Stromal cell of bone marrow (primary cell): ENCODE results near the gene LIMS1.
"Not testable (repeated sequence)": the region's sequence is repeated elsewhere in the genome, so short reads cannot be mapped to it uniquely, and the experiment has no call there.

Experiments
- DNase-seq: peaks from one replicate; pipeline ENCODE4 v3.0.0-alpha.2; 2012; ENCODE audit warnings: low read depth

LIMS1 gene, protein sequence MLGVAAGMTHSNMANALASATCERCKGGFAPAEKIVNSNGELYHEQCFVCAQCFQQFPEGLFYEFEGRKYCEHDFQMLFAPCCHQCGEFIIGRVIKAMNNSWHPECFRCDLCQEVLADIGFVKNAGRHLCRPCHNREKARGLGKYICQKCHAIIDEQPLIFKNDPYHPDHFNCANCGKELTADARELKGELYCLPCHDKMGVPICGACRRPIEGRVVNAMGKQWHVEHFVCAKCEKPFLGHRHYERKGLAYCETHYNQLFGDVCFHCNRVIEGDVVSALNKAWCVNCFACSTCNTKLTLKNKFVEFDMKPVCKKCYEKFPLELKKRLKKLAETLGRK

DNA sequence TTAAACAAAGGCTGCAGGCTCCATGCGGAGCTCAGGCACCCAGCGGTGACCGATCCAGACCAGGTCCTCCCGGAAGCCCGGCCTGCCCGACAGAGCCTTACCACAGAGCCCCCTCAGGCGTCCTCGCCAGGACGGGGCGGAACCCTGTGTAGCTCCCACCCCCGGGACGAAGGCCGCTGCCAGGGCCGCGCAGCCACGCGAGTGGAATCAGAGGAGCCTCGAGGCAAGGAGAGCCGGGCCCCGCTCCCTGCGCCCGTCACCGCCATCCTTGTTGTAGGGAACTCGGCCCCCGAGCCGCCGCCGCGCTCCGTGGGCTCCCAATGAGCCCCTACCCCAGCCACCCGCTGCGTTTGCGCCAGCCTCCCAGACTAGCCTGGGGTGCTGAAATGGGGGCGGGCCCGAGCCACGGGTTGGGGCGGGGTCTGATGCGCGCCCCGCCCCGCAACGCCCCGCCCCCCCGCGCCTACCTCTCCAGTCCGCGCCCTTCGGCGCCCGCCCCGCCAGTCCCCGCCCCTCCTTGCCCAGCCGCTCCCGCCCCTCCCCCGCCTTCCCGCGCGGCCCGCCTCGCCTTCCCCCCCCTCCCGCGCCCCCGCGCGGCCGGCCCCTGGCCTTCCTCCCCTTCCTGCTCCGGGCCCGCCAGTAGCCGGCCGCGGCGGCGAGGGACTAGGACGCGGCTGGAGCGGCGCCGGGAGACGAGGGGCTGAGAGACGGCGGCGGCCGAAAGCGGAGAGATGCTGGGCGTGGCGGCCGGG is at the start of gene LIMS1:
TSS of gene LIMS1 (plus strand) at position 639 of the 752 bp plus-strand sequence. CDS start at position 732, 93 bp downstream.
- peak; percentile 73 for DNase-seq

DNA sequence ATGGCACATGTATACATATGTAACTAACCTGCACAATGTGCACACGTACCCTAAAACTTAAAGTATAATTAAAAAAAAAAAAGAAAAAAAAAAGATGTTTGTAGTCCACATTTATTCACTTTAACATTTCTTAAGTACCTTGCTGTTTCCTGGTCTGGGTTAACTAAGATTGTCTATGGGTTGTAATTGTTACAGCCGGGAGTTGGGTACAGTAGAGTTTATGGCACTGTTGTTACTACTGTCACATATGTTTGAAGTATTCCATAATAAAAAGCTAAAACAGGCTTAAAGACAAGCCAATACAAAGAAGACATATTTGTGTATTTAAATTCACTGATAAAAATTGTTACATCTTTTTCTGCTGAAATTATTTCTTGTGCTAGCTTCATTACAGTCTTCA is 49.0 kb upstream of the LIMS1 start:
- no peak for DNase-seq

DNA sequence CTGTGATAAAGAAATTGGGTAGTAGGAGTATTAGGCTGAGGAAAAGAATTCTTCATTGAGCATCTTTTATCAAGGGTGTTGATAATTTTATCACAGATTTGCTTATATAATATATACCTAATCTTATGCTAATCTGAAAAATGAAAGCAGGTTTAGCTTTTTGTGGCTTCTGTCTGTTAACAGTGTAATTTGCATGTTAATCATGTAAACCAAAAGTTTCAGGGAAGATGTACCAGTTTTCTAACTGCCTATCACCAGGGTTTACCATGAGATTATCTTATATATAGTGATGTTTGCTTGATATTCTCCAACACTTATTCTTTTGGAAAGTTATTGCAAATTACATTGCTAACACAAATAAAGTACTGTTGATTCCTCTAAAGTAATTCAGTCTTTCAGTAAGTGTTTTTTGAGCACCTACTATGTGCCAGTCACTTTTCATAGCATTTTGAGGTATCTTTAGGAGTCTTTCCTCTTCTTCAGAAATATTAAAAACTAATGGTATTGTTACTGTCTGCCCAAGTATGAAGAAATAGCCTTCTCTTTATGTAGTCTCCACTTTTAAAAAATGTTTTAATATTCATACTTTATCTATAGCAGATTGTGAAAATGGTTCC is 43.7 kb upstream of the LIMS1 start:
- DNase-seq, result no peak

DNA sequence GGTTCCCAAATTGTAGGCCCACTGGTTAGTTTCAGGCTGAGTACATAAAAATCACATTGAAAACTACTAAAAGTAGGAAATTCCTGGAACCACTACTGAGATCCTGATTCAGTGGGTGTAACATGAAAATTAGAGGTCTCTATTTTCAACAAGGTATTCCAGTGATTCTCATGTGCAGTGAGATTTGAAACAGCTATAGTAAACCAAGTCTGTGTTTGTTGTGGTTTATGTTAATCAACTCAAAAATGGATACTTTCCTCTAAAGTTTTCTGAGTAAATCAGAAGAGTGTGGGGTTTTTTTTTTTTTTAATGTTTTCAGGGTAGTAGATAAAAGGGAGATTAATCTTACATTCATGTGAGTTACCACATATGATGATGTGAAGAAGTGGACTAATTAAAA is 42.4 kb upstream of the LIMS1 start:
- no peak for DNase-seq

DNA sequence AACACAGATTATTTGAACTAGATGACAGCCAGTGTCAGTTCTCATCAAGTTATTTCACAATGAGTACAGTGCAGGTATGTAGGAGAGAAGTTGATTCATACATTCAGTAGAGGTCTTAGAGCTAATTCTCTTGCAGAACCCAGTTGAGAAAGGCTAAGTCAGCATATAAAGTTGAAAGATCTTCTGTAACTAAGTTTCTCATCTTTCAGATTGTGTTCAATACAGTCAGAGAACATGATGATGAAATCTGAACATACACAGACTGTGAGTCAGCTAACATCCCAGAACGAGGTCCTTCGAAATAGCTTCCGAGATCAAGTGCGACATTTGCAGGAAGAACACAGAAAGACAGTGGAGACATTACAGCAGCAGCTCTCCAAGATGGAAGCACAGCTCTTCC is 41.9 kb upstream of the LIMS1 start:
- DNase-seq, result peak; percentile 45

DNA sequence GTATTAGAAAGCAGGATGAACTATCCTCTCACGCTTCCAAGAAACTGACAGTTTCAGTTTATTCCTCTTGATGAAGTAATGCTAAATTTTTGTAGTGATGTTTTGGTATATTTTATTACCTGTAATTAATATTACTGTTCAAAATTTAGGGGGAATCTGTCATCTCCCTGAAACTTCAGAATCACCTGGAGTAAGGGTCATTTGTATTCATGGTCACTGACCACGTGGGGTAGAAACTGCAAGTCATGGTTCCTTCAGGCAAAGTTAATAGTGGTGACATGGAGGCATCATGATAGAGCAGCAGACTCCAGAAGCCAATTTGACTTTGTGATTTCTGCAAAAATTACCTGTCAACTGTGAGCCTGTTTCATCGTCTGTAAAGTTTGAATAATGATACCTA is 38.1 kb upstream of the LIMS1 start:
- not testable (repeated sequence) for DNase-seq

DNA sequence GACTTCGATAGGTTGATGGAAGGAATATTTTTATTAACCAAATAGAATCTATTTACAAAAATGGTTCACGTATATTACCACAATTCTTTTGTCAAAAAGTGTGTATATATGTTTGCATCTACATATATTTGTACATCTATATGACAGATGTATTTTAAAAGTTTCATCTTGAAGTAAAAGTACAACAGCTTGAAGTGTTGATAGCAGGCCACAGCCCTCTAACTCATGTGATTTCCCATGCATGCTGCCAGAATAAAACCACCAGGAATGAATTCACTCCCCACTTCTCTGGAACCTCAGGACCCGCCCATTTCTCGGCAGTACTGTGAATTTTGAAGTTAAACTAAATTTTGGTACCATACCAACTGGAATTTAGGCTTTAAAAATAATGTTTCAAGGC is 26.6 kb upstream of the LIMS1 start:
- DNase-seq, result peak; percentile 62

DNA sequence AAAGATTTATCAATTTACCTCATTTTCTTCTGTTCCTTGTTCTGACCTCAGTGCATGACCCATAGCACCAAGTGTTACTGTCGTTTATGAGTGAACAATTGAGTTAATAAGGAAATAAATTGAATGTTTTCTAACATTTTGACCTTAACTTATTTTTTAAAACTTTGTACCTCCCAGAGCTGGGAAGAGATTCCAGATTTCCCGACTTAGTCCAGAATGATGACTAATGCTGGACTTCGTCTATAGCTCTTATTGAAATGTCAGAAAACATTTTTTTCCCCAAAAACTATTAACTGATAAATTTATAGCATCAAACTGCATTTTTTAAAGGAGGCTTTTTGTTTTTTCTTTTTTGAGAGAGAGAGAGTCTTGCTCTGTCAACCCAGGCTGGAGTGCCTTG is 21.8 kb upstream of the LIMS1 start:
- not testable (repeated sequence) for DNase-seq

DNA sequence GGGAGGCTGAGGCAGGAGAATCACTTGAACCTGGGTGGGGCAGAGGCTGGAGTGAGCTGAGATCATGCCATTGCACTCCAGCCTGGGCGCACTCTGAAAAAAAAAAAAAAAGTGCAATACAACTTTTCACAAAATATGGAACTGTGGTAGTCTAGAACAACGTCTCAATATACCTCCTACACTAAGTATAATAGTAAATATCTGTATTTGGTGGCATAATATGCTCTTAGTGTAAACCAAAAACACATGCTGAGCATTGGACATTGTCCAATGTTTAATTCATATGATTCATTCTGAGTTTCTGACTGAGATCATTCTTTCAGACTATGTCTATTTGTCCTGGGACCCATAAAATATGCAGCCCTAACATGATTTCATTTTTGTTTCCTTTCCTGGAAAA is 19.8 kb upstream of the LIMS1 start:
- not testable (repeated sequence) for DNase-seq

DNA sequence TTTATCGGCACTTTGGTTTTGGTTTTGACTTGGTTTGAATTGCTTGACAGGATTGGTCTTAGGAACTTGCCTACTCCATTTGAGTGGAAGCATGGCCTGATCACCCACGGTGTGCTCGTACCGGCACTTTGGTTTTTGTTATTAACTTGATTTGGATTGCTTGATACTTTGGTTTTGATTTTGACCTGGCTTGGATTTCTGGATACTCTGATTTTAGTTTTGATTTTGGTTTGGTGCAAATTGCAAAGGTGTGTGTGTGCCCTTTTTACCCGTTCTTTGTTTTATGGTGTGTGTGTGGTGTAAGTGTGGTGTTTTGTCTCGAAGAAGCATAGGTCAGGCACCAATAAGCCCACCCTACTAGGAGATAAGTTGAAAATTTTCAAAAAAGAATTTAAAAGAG is 9.6 kb upstream of the LIMS1 start:
- not testable (repeated sequence) for DNase-seq

DNA sequence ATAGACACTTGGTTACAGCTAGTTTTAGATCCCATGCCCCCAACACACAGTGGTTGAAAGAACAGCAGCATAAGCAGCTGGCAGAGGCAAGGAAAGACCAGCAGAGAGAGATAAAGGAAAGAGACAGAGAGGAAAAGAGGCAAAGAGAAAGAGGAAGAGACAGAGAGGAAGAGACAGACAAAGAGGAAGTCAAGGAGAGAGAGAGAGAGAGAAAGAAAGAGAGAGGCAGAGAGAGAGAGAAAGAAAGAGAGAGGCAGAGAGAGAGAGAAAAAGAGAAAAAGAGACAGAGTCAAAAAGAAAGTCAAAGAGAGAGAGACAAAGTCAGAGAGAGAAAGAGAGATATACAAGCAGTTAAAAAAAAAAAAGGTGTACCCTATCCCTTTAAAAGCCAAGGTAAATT is 9.0 kb upstream of the LIMS1 start:
- not testable (repeated sequence) for DNase-seq

DNA sequence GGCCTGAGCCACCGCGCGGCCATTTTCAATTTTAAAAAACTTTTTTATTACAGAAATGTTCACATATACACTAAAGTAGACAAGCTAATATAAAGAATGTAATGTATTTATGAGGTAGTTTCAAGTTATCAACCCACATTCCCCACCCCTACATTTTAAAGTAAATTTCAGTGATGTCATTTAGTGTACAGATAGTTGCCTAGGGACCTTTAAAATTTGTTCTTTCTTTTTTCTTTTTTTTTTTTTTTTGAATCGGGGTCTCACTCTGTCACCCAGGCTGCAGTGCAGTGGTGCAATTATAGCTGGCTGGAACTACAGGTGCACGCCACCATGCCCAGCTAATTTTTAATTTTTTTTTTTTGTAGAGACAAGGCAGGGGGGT is 2.6 kb upstream of the LIMS1 start:
- no peak for DNase-seq

DNA sequence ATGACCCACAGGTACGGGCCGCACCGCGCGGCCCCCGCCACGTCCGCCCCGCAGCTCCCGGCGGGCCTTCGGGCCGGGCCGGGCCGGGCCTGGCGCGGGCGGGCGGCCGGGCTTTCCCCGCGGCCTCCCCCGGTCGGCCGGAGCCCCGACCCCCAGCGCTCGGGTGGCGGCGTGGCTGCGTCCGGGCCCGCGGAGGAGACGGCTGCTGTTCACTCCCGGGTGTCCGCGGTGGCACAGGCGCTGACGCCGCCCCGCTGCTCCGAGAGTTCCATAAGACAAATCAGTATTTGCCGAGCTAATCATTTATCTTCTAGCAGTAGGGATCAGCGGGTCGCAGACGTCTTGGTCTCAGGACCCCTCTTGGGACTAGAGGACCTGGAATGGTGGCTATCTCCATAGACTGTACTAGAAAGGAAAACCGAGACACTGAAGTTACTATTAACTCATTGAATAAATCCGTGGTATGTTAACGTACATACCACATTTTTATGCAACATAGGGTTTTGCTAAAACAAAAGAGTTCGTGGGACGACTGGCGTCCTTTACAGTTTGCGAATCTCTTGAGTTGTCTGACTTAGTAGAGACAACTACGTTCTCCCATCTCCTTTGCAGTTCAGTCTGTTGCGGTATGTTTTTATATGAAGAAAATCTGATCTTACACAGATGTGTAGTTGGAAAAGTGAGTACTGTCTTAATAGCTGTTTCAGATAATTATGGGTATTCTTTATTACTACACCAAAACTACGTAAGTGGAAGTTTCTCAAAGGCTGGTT is 500 bp downstream of the LIMS1 start:
- no peak for DNase-seq

DNA sequence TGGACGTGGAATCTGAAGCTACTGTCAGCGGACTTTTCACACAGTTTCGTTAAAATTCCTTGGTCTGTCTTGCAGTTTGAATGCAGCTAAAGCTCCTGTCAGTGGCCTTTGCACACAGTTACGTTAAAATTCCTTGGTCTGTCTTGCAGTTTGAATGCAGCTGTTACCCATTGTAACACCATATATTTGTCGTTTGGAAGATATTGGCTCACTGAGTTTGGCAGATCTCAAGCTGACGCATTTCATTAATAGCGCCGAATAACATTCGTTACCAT is 1.0 kb downstream of the LIMS1 start:
- DNase-seq, result no peak

DNA sequence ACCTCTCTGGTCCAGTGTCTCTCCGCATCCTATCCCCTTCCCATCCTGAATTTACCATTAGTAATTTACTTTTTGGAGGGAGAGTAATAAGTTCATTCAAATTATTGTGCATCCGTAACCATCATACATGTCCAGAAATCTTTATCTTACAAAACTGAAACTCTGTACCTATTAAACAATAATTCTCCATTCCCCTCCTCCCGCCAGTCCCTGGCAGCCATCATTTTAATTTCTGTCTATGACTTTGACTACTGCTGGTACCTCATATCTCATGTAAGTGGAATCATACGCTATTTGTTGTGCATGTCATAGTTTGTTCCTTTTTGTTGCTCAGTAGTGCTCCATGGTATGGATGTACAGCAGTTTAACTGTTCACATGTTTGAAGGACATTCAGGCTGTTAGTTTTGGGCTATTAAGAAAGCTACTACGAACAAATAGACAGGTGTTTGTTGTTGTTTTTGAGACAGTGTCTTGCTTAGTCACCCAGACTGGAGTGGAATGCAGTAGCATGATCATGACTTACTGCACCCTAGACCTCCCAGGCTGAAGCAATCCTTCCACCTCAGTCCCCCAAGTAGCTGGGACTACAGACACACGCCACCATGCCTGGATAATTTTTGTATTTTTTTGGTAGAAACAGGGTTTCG is 2.0 kb downstream of the LIMS1 start:
- no peak for DNase-seq

DNA sequence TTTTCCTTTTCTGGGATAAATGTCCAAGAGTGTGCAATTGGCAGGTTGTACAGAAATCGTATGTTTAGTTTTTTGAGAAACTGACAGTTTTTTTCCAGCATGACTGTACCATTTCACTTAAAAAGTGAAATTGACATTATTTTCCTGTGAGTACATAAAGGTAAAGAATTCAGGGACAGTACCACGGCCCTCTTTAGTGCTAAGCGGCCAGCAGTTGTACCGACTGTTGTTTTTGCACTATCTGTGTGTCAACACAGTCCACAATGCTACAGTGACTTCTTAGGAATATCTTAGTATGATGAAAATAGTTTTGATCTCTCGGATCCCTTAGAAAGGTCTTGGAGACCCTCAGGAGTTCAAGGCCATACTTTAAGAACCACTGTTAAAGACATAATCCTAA is 2.6 kb downstream of the LIMS1 start:
- DNase-seq, result no peak

DNA sequence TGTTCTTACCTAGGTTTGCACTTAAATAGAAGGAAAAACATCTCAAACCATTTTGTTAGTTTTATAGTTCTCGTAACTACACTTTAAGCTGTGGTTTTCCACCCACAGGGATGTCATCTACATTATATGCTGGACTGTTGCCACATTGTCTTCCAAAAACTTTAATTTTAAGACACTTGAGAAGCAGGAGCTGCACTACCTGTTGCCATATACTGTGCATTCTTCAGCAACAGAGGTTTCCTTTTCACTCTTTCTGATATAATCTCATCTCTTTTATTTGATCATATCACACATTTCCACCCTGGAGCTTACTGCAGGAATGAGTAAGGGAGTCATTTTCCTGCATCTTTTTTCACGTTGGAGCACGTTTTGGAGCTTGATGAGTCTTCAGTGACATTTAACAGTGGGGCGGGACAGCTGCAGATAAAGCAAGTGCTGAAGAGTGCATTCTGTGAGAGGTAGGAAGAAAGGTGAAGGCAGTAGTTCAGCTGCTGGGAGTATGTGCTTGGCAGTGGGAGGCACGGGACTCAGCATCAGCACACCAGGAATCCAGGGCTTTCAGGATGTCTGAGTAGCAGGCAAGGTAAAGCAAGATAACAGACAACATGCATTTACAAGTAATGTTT is 3.8 kb downstream of the LIMS1 start:
- no peak for DNase-seq

DNA sequence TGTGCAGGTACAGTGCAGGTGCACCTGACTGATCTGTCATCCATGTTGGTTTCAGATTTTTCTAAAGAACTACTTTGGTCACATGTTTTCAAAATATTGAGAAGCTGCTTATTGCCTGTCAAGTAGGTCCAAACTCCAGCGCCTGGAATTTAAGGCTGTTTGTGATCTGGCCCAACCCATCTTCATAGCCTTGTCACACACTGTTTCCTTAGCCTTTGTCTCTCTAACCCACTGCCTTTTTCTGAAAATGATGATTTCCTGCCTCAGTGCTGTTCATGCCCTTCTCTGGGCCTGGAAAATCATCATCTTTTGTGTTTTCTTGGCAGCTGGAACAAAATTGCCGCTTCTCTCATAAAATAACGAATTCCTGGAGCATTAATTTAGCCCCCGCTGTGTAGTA is 7.2 kb downstream of the LIMS1 start:
- no peak for DNase-seq

DNA sequence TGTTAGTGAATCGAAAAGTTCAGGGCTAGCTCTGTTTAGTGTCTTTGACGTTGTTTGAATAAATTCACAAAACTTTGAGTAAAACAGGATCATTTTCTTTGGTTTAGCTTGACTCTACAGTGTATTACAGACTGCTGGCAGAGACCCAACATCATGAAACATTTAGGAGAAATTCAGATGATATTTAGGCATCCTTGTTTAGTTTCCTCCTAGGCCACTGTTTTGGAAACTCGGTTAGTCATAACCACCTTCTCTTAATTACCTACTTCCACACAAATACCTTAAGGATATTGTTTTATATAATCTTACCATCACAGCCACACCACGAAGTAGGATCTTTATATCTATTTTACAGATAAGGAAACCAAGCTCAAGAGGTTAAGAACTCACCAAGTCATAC is 7.8 kb downstream of the LIMS1 start:
- DNase-seq, result peak; percentile 59

DNA sequence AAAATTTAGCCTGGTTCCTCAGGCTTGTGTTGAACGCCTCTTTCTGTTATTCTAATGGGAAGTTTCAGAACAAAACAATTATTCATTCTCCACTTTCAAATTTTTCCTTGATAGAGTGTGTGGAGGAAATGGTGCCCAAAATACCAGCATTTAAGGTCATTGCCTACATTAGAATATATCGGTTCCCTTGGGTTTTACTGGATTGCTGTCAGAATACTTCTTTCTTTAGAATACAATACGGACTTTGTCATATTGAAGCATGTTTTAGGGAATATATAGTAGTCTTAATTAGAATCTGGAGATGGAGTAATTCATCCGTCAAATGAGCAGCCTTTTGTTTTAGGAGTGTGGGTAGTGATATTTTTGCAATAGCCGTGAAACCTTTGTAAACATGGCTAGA is 13.3 kb downstream of the LIMS1 start:
- no peak for DNase-seq

DNA sequence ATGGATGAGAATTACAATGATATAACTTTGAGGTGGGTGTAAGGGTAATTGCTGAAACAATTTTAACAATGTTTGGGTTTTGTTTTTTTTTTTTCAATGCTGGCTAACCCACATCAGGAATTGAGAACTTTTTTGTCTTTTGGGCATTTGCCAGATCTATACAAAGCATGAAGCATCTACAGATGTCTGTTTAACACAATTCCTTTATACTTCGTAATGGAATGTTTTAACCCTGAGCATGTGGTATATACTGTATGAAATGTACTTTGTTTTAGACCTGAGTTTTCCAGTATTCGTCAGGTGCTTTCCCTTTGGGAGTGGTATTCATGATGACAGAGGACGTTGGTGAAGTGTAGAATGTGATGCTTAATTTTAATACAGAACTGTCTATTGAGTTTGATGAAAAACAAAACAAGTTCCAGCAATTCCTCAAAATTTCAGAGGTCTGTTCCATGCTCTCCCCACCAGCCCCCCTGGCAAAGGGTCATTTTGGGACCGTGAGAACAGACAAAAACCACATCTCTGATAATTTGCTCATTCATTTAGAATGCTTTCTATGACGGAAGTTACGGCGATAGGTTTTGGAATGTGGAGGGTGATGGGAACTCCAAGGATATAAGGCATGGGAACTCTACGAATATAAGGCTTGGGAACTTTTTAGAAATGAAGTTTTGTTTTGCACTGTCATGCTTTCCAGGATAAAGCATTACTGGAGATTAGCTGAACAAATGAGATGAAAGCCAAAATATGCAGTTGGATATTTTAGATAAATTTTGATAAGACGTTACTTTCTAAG is 14.1 kb downstream of the LIMS1 start:
- no peak for DNase-seq
